ENCODE data around the gene SH3BP5.

DNA sequence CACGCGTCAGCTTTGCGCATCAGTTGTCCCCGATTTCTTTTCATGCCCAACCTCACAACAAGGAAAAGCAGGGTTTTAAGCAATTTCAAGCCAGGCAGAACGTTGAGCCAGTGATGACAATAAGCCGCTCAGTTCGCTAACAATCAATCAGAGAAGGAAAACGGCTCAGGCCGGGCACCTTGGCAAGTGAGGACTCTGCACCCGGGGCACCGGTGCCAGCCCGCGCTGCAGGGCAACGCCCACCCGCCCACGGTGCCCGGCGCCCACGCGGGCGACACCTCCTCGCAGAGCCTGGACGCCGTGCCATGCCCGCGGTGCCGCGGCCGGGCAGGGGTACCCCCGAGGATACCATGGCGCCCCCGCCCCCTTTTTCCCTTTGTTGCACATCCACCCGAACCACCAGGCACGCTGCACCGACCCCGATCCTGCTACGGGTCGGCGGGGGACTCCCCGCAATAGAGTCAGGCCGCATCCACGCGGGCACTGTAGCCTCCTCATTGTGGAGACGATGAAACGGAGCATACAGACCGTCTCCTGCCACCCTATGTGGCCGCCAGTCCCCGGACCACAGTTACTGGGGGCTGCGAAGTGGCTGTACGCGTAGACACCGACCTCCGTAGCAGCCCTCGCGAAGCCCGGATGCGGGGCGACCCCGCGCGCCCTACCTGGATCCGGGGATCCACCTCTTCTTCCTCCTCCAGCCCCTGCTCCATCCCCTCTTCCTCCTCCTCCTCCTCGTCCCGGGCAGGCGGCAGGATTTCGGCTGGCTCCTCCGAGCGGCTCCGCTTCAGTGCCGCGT lies 581 bp downstream of the SH3BP5 start:
- TF ChIP-seq CTCF (IDR thresholded peaks at IDR 0.05) (no peak), EZH2 (IDR thresholded peaks at IDR 0.05; ENCODE audit: borderline replicate concordance, insufficient read depth, low read depth, low read length, poor library complexity, severe bottlenecking) (no peak)

Data from B cell (primary cell).